HepG2 (cell line): ENCODE measurements around the gene C11orf16. TPM values are rescaled to one million over a fixed set of nuclear protein-coding genes. Genes with fewer than 3 reads are reported as not detected.

Experiments used
- AKAP8 ChIP-seq: sonication (generic); formaldehyde crosslinking; IDR thresholded peaks from 2 replicates; pipeline ENCODE4 v1.5.1; 2020; ENCODE audit warnings: mild to moderate bottlenecking, missing genetic modification reagents
- ELF3 ChIP-seq: IDR thresholded peaks from 2 replicates; pipeline ENCODE4 v1.6.1; 2016; ENCODE audit warnings: missing genetic modification reagents, missing compliant biosample characterization
- KDM4B ChIP-seq: sonication (generic); formaldehyde crosslinking; IDR thresholded peaks from 2 replicates; pipeline ENCODE4 v1.4.0; 2020; ENCODE audit warnings: missing genetic modification reagents
- SIN3B ChIP-seq: fragments of 150-350 bp; IDR thresholded peaks from 2 replicates; pipeline ENCODE4 v1.6.1; 2014; ENCODE audit warnings: low read length
- TMF1 ChIP-seq: sonication (generic); formaldehyde crosslinking; IDR thresholded peaks from 2 replicates; pipeline ENCODE4 v1.8.1; 2022; ENCODE audit warnings: low read depth, missing genetic modification reagents
- U2AF1 ChIP-seq: fragments of 200-400 bp; formaldehyde crosslinking; optimal IDR thresholded peaks from 2 replicates; pipeline ENCODE3; 2017; ENCODE audit warnings: mild to moderate bottlenecking, low read depth, low read length
- ZFP36L1 ChIP-seq: sonication (generic); formaldehyde crosslinking; IDR thresholded peaks from 2 replicates; pipeline ENCODE4 v1.8.0; 2022; ENCODE audit warnings: mild to moderate bottlenecking, missing genetic modification reagents, moderate library complexity
- ZFY ChIP-seq: sonication (generic); formaldehyde crosslinking; IDR thresholded peaks from 2 replicates; pipeline ENCODE4 v1.4.0; 2020; ENCODE audit warnings: missing genetic modification reagents
- ZNF207 ChIP-seq: fragments of 450-650 bp; IDR thresholded peaks from 2 replicates; pipeline ENCODE4 v1.6.1; 2016; ENCODE audit warnings: antibody characterized with exemption, borderline replicate concordance
- ZNF564 ChIP-seq: sonication (generic); formaldehyde crosslinking; IDR thresholded peaks from 2 replicates; pipeline ENCODE4 v1.8.1; 2023; ENCODE audit warnings: mild to moderate bottlenecking, missing genetic modification reagents
- ZNF724P ChIP-seq: sonication (generic); formaldehyde crosslinking; IDR thresholded peaks from 2 replicates; pipeline ENCODE4 v1.8.0; 2022; ENCODE audit warnings: missing genetic modification reagents, borderline replicate concordance
- ZNF878 ChIP-seq: sonication (generic); formaldehyde crosslinking; IDR thresholded peaks from 2 replicates; pipeline ENCODE4 v1.8.1; 2023; ENCODE audit warnings: mild to moderate bottlenecking, missing genetic modification reagents, moderate library complexity
- polyA plus RNA-seq, 8 experiments: library from polyadenylated mRNA; depleted of rRNA in 3 of 8; stranded (reverse) in 7 of 8; unstranded in 1 of 8; fragments of >200 nt; fragmentation: Illumina TruSeq in 4 of 8; extraction: Trizol in 4 of 8; gene quantifications; 2 replicates each; pipeline versions ENCODE4 v1.2.1 to v1.2.3, GENCODE V29; 2011 to 2016; ENCODE audit warnings: low read depth in 4 of 8, missing spikeins in 1 of 8, mixed read lengths in 1 of 8; ENCODE audit not compliant: insufficient read depth in 1 of 8
- total RNA-seq, 5 experiments: library from RNA; depleted of rRNA; stranded (reverse); fragments of >200 nt; fragmentation: Illumina TruSeq; extraction: Trizol; gene quantifications; 2 replicates each; pipeline ENCODE4 v1.2.3, GENCODE V29; 2016; ENCODE audit warnings: low read depth in 1 of 5
- TF ChIP-seq, protein P1 (sequence below): sonication (generic); formaldehyde crosslinking; IDR thresholded peaks from 2 replicates; pipeline ENCODE4 v1.4.0; 2020; ENCODE audit warnings: mild to moderate bottlenecking, missing genetic modification reagents
- TF ChIP-seq, protein P2 (sequence below): IDR thresholded peaks from 2 replicates; pipeline ENCODE4 v1.6.1; 2016; ENCODE audit warnings: missing biosample characterization, missing genetic modification reagents, low read depth
- TF ChIP-seq, protein P3 (sequence below): sonication (generic); formaldehyde crosslinking; IDR thresholded peaks from 2 replicates; pipeline ENCODE4 v1.4.0; 2020; ENCODE audit warnings: missing genetic modification reagents; ENCODE audit errors: not compliant biosample characterization
- TF ChIP-seq, protein P4 (sequence below): sonication (generic); formaldehyde crosslinking; IDR thresholded peaks from 2 replicates; pipeline ENCODE4 v1.4.0; 2020; ENCODE audit warnings: mild to moderate bottlenecking, missing genetic modification reagents
- TF ChIP-seq, protein P5 (sequence below): sonication (generic); formaldehyde crosslinking; IDR thresholded peaks from 2 replicates; pipeline ENCODE4 v1.4.0; 2020; ENCODE audit warnings: missing genetic modification reagents

The C11orf16 gene
- total and polyA plus RNA-seq, 2 of the 13 experiments (the other 11 are each of a cell fraction or from before 2014, with no cell fraction given): not detected

DNA sequence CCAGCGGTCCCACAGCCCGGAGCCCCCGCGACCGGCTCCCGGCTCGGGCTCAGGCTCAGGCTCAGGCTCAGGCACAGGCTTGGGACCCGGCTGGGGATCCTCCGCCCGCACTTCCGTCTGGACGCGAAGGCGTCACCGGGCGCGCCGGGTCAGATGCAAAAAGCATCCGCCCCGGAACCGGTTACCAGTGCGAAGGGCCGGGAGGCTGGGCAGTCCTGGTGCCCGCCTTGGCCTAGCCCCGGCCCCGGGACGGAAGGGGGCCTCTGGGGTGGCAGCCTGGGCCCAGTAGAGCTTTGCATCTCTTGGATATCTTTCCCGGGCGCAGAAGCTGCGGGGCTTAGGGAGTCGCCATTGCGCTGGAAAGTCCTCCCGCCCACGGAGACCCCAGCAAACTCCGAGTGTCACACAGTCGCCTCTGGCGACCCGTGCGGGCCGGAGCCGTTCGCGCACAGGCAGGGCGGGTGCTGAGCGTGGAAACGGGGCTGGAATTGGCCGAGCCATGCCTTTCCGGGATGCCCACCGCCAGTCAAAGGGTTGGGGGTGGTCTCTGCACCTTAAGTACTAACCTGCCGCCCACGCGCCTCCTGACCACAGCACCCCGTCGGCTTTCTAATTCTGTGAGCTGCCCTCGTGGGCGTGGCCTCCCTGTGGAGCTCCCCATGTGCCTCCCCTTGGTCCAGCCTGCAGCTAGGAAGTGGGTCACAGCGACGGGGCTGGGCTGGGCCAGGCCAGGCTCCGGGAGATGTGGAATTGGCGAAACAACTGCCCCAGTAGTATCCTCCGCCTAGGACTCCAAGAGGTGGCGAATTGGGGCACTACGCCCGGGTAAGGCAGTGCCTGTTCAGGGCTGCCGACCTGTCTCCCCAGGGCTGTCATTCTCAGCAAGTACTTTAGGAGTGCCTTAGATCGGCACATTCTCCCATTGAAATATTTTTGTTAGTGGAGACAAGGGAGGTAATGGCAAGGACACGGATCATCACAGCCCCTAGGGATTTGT, 31.9 kb upstream of the C11orf16 start, which contains the start of gene TMEM9B (continued):
- TF ChIP-seq, protein P1, sequence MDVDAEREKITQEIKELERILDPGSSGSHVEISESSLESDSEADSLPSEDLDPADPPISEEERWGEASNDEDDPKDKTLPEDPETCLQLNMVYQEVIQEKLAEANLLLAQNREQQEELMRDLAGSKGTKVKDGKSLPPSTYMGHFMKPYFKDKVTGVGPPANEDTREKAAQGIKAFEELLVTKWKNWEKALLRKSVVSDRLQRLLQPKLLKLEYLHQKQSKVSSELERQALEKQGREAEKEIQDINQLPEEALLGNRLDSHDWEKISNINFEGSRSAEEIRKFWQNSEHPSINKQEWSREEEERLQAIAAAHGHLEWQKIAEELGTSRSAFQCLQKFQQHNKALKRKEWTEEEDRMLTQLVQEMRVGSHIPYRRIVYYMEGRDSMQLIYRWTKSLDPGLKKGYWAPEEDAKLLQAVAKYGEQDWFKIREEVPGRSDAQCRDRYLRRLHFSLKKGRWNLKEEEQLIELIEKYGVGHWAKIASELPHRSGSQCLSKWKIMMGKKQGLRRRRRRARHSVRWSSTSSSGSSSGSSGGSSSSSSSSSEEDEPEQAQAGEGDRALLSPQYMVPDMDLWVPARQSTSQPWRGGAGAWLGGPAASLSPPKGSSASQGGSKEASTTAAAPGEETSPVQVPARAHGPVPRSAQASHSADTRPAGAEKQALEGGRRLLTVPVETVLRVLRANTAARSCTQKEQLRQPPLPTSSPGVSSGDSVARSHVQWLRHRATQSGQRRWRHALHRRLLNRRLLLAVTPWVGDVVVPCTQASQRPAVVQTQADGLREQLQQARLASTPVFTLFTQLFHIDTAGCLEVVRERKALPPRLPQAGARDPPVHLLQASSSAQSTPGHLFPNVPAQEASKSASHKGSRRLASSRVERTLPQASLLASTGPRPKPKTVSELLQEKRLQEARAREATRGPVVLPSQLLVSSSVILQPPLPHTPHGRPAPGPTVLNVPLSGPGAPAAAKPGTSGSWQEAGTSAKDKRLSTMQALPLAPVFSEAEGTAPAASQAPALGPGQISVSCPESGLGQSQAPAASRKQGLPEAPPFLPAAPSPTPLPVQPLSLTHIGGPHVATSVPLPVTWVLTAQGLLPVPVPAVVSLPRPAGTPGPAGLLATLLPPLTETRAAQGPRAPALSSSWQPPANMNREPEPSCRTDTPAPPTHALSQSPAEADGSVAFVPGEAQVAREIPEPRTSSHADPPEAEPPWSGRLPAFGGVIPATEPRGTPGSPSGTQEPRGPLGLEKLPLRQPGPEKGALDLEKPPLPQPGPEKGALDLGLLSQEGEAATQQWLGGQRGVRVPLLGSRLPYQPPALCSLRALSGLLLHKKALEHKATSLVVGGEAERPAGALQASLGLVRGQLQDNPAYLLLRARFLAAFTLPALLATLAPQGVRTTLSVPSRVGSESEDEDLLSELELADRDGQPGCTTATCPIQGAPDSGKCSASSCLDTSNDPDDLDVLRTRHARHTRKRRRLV (CRISPR knock-in tag): peak; percentile 39; the same call in 1 of the 2 replicates
- no peak for TF ChIP-seq TMF1 (CRISPR knock-in tag)
- TF ChIP-seq, protein P2, sequence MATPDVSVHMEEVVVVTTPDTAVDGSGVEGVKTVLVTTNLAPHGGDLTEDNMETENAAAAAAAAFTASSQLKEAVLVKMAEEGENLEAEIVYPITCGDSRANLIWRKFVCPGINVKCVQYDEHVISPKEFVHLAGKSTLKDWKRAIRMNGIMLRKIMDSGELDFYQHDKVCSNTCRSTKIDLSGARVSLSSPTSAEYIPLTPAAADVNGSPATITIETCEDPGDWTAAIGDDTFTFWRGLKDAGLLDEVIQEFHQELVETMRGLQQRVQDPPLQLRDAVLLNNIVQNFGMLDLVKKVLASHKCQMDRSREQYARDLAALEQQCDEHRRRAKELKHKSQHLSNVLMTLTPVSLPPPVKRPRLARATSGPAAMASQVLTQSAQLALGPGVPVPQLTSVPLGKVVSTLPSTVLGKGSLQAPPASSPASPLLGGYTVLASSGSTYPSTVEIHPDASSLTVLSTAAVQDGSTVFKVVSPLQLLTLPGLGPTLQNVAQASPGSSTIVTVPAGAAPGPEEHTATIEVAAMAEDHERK: peak; percentile 75
- TF ChIP-seq, protein P3, sequence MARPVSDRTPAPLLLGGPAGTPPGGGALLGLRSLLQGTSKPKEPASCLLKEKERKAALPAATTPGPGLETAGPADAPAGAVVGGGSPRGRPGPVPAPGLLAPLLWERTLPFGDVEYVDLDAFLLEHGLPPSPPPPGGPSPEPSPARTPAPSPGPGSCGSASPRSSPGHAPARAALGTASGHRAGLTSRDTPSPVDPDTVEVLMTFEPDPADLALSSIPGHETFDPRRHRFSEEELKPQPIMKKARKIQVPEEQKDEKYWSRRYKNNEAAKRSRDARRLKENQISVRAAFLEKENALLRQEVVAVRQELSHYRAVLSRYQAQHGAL: peak; percentile 59
- TF ChIP-seq ZNF207: no peak
- 0 out of 2 replicates have a peak, but pooled peaks have one; percentile 18 for TF ChIP-seq KDM4B (CRISPR knock-in tag)
- no peak for TF ChIP-seq ZFP36L1 (CRISPR knock-in tag)
- peak; percentile 60; the same call in 1 of the 2 replicates for TF ChIP-seq ELF3
- TF ChIP-seq ZNF564: no peak; the same call in 1 of the 2 replicates
- TF ChIP-seq, protein P4, sequence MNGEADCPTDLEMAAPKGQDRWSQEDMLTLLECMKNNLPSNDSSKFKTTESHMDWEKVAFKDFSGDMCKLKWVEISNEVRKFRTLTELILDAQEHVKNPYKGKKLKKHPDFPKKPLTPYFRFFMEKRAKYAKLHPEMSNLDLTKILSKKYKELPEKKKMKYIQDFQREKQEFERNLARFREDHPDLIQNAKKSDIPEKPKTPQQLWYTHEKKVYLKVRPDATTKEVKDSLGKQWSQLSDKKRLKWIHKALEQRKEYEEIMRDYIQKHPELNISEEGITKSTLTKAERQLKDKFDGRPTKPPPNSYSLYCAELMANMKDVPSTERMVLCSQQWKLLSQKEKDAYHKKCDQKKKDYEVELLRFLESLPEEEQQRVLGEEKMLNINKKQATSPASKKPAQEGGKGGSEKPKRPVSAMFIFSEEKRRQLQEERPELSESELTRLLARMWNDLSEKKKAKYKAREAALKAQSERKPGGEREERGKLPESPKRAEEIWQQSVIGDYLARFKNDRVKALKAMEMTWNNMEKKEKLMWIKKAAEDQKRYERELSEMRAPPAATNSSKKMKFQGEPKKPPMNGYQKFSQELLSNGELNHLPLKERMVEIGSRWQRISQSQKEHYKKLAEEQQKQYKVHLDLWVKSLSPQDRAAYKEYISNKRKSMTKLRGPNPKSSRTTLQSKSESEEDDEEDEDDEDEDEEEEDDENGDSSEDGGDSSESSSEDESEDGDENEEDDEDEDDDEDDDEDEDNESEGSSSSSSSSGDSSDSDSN: peak; percentile 91
- peak; percentile 52; the same call in 1 of the 2 replicates for TF ChIP-seq AKAP8 (CRISPR knock-in tag)
- TF ChIP-seq SIN3B: peak; percentile 65; the same call in 1 of the 2 replicates
- no peak for TF ChIP-seq ZNF724P (CRISPR knock-in tag)
- no peak for TF ChIP-seq U2AF1
- peak; percentile 46; the same call in 1 of the 2 replicates for TF ChIP-seq ZNF878 (CRISPR knock-in tag)
- peak; percentile 99 for TF ChIP-seq ZFY
- TF ChIP-seq, protein P5, sequence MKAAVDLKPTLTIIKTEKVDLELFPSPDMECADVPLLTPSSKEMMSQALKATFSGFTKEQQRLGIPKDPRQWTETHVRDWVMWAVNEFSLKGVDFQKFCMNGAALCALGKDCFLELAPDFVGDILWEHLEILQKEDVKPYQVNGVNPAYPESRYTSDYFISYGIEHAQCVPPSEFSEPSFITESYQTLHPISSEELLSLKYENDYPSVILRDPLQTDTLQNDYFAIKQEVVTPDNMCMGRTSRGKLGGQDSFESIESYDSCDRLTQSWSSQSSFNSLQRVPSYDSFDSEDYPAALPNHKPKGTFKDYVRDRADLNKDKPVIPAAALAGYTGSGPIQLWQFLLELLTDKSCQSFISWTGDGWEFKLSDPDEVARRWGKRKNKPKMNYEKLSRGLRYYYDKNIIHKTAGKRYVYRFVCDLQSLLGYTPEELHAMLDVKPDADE: 0 out of 2 replicates have a peak, but pooled peaks have one; percentile 85
